Large intestine (tissue), 3 donors: ENCODE results near the gene SMYD2. TPM values are rescaled to one million over a fixed set of nuclear protein-coding genes. Genes with fewer than 3 reads are reported as not detected.

Source experiments
- DNase-seq, 2 donors: peaks; one replicate each; pipeline versions ENCODE4 v3.0.0 to v3.0.0-alpha.2; 2013
- H3K27ac ChIP-seq: one replicate; pipeline ENCODE4 v1.5.1; 2013; ENCODE audit warnings: low read length
- H3K27me3 ChIP-seq: 2 replicates; pipeline ENCODE4 v1.6.1; 2013; ENCODE audit warnings: low read length; ENCODE audit not compliant: control insufficient read depth, insufficient read depth
- H3K36me3 ChIP-seq: 2 replicates; pipeline ENCODE4 v1.6.1; 2013; ENCODE audit warnings: low read length; ENCODE audit not compliant: control insufficient read depth, insufficient read depth
- H3K4me1 ChIP-seq: one replicate; pipeline ENCODE4 v1.6.1; 2013; ENCODE audit warnings: low read length; ENCODE audit not compliant: control insufficient read depth, insufficient read depth
- H3K4me3 ChIP-seq: one replicate; pipeline ENCODE4 v1.5.1; 2013; ENCODE audit warnings: low read length
- H3K9me3 ChIP-seq: one replicate; pipeline ENCODE4 v1.6.1; 2013; ENCODE audit warnings: mild to moderate bottlenecking, low read depth, low read length, moderate library complexity; ENCODE audit not compliant: control insufficient read depth
- WGBS: methylation state at CpG from one replicate; pipeline ENCODE4 v1.1.5; 2013; ENCODE audit warnings: low lambda C conversion rate; ENCODE audit not compliant: insufficient coverage; 5-methylcytosine and 5-hydroxymethylcytosine counted together
- polyA plus RNA-seq: library from polyadenylated mRNA; unstranded; fragments of 120-200 nt; gene quantifications from one replicate; pipeline ENCODE4 v1.2.1, GENCODE V29; 2013

SMYD2 gene
- polyA plus RNA-seq, 1 donor: 46.9 TPM

- H3K9me3 ChIP-seq: no peaks in the 10 kb centered on the region
- DNase-seq: no peak
- H3K4me1 ChIP-seq: no peaks in the 10 kb centered on the region
- H3K4me3 ChIP-seq: no peak overlapping the region
- H3K36me3 ChIP-seq: peaks cover 47% of the 10 kb centered on the region
- H3K27ac ChIP-seq: no peak overlapping the region
- no CpG with 5 or more reads among the region's 3 CpGs for WGBS
- no peaks in the 10 kb centered on the region for H3K27me3 ChIP-seq
Observed at GRCh38 chr1:214330222-214330621, 49.3 kb downstream of the SMYD2 start.

GRCh38 chr1:214330715-214331114, 49.8 kb downstream of the SMYD2 start:
- H3K4me3 ChIP-seq: no peak overlapping the region
- 100% methylated on average over 1 of the region's 12 CpGs for WGBS
- no peak overlapping the region for H3K27ac ChIP-seq
- no peaks in the 10 kb centered on the region for H3K27me3 ChIP-seq
- no peaks in the 10 kb centered on the region for H3K4me1 ChIP-seq
- DNase-seq: no peak
- H3K9me3 ChIP-seq: no peaks in the 10 kb centered on the region
- H3K36me3 ChIP-seq: peaks cover 48% of the 10 kb centered on the region

GRCh38 chr1:214331180-214331579, 50.2 kb downstream of the SMYD2 start:
- peaks cover 48% of the 10 kb centered on the region for H3K36me3 ChIP-seq
- H3K27ac ChIP-seq: no peak overlapping the region
- H3K27me3 ChIP-seq: no peaks in the 10 kb centered on the region
- no peaks in the 10 kb centered on the region for H3K9me3 ChIP-seq
- no peaks in the 10 kb centered on the region for H3K4me1 ChIP-seq
- no peak overlapping the region for H3K4me3 ChIP-seq
- no CpG with 5 or more reads among the region's 1 CpG for WGBS
- DNase-seq: no peak

GRCh38 chr1:214331827-214332423, 51.0 kb downstream of the SMYD2 start:
- H3K9me3 ChIP-seq: no peaks in the 10 kb centered on the region
- DNase-seq: peak in 1 of 2 donors; percentile 15
- H3K4me3 ChIP-seq: no peak overlapping the region
- no peak overlapping the region for H3K27ac ChIP-seq
- no peaks in the 10 kb centered on the region for H3K4me1 ChIP-seq
- no CpG with 5 or more reads among the region's 9 CpGs for WGBS
- peaks cover 46% of the 10 kb centered on the region for H3K36me3 ChIP-seq
- H3K27me3 ChIP-seq: no peaks in the 10 kb centered on the region

GRCh38 chr1:214332946-214333798, 52.2 kb downstream of the SMYD2 start:
- DNase-seq: peak in 1 of 2 donors; percentile 23
- peaks cover 47% of the 10 kb centered on the region for H3K36me3 ChIP-seq
- H3K4me3 ChIP-seq: no peak overlapping the region
- H3K9me3 ChIP-seq: no peaks in the 10 kb centered on the region
- no peaks in the 10 kb centered on the region for H3K4me1 ChIP-seq
- no peak overlapping the region for H3K27ac ChIP-seq
- no peaks in the 10 kb centered on the region for H3K27me3 ChIP-seq
- WGBS: no CpG with 5 or more reads among the region's 6 CpGs

- no peak overlapping the region for H3K4me3 ChIP-seq
- no peaks in the 10 kb centered on the region for H3K27me3 ChIP-seq
- 100% methylated on average over 1 of the region's 4 CpGs for WGBS
Observed at GRCh38 chr1:214335567-214335966, 54.6 kb downstream of the SMYD2 start.

GRCh38 chr1:214337015-214337414, 56.1 kb downstream of the SMYD2 start:
- WGBS: no CpG with 5 or more reads among the region's 2 CpGs
- Histone ChIP-seq H3K27ac (peak overlapping the region; percentile 38), H3K27me3 (no peaks in the 10 kb centered on the region), H3K4me1 (no peaks in the 10 kb centered on the region), H3K36me3 (peaks cover 26% of the 10 kb centered on the region), H3K9me3 (no peaks in the 10 kb centered on the region), H3K4me3 (no peak overlapping the region)
- DNase-seq: no peak

More at GRCh38 chr1:214335567-214335966, 54.6 kb downstream of the SMYD2 start:
- Histone ChIP-seq H3K9me3 (no peaks in the 10 kb centered on the region), H3K27ac (no peak overlapping the region), H3K4me1 (no peaks in the 10 kb centered on the region), H3K36me3 (peaks cover 33% of the 10 kb centered on the region)
- DNase-seq: no peak

GRCh38 chr1:214337511-214337910, 56.6 kb downstream of the SMYD2 start:
- DNase-seq: peak in 1 of 2 donors; percentile 46
- H3K9me3 ChIP-seq: no peaks in the 10 kb centered on the region
- no peak overlapping the region for H3K4me3 ChIP-seq
- no CpG with 5 or more reads among the region's 6 CpGs for WGBS
- H3K36me3 ChIP-seq: peaks cover 24% of the 10 kb centered on the region
- H3K27ac ChIP-seq: peak overlapping the region; percentile 38
- no peaks in the 10 kb centered on the region for H3K27me3 ChIP-seq
- no peaks in the 10 kb centered on the region for H3K4me1 ChIP-seq

- 90% methylated on average over 2 of the region's 4 CpGs for WGBS
- Histone ChIP-seq H3K27ac (peak overlapping the region; percentile 38), H3K4me1 (no peaks in the 10 kb centered on the region), H3K36me3 (peaks cover 22% of the 10 kb centered on the region), H3K27me3 (no peaks in the 10 kb centered on the region), H3K4me3 (no peak overlapping the region), H3K9me3 (no peaks in the 10 kb centered on the region)
- no peak for DNase-seq
Observed at GRCh38 chr1:214338212-214338611, 57.3 kb downstream of the SMYD2 start.

- DNase-seq: no peak
- Histone ChIP-seq H3K36me3 (peaks cover 11% of the 10 kb centered on the region), H3K27ac (no peak overlapping the region), H3K4me3 (no peak overlapping the region), H3K4me1 (no peaks in the 10 kb centered on the region), H3K27me3 (no peaks in the 10 kb centered on the region), H3K9me3 (no peaks in the 10 kb centered on the region)
- whole genome bisulfite sequencing: no CpG with 5 or more reads among the region's 3 CpGs
Observed at GRCh38 chr1:214341459-214341858, 60.5 kb downstream of the SMYD2 start.
